H1 (cell line): Measurements from ENCODE around the gene GATB. TPM values are rescaled to one million over a fixed set of nuclear protein-coding genes. Genes with fewer than 3 reads are reported as not detected.

ENCODE experiments used
- CTCF ChIA-PET: fragments of 300-600 bp; sonication (Branson Sonifier 250); formaldehyde crosslinking; loops from one replicate; lab custom pipeline; 2021; ENCODE audit not compliant: partially characterized antibody; lab: Charles Lee
- POLR2A ChIA-PET: fragments of 300-600 bp; sonication (Branson Sonifier 250); formaldehyde crosslinking; loops from one replicate; lab custom pipeline; 2021; ENCODE audit warnings: inconsistent platforms; ENCODE audit not compliant: partially characterized antibody; lab: Charles Lee
- DNase-seq, 2 experiments: peaks; one replicate each; pipeline versions ENCODE4 v3.0.0 to v3.0.0-alpha.2; 2010 to 2022; ENCODE audit warnings: low spot score in 2 of 2, low read depth in 1 of 2, mixed read lengths in 1 of 2
- FAIRE-seq: peaks from 2 replicates; lab custom pipeline; 2011; peaks lifted over from hg19 to GRCh38; lab: Jason Lieb, UNC
- H2AFZ ChIP-seq: 2 replicates; pipeline ENCODE4 v1.8.1; 2012; ENCODE audit warnings: low read length, inconsistent platforms
- H2AK5ac ChIP-seq: 2 replicates; pipeline ENCODE4 v1.6.1; 2013; ENCODE audit warnings: low read depth, low read length
- H2BK120ac ChIP-seq: replicated peaks from 2 replicates; pipeline ENCODE3; 2013; ENCODE audit warnings: low read depth, low read length, inconsistent platforms
- H2BK12ac ChIP-seq: 2 replicates; pipeline ENCODE4 v1.6.1; 2013; ENCODE audit warnings: low read depth, low read length
- H2BK15ac ChIP-seq: 2 replicates; pipeline ENCODE4 v1.6.1; 2013; ENCODE audit warnings: low read length
- H2BK20ac ChIP-seq: 2 replicates; pipeline ENCODE4 v1.6.1; 2013; ENCODE audit warnings: low read length
- H2BK5ac ChIP-seq: 2 replicates; pipeline ENCODE4 v1.6.1; 2013; ENCODE audit warnings: low read depth, low read length
- H3K14ac ChIP-seq: 2 replicates; pipeline ENCODE4 v1.6.1; 2013; ENCODE audit warnings: inconsistent platforms; ENCODE audit not compliant: insufficient read length
- H3K18ac ChIP-seq: 2 replicates; pipeline ENCODE4 v1.6.1; 2013; ENCODE audit warnings: low read length; ENCODE audit errors: extremely low read depth
- H3K23ac ChIP-seq: 2 replicates; pipeline ENCODE4 v1.6.1; 2013; ENCODE audit warnings: inconsistent platforms; ENCODE audit not compliant: insufficient read length
- H3K23me2 ChIP-seq: 2 replicates; pipeline ENCODE4 v1.6.1; 2013; ENCODE audit warnings: low read depth, low read length
- H3K27ac ChIP-seq: 2 replicates; pipeline ENCODE4 v1.6.1; 2011; ENCODE audit warnings: low read depth, low read length, inconsistent platforms
- H3K27me3 ChIP-seq, 4 experiments: replicated peaks in 1 of 4; 1 replicate in 1 of 4; 2 replicates in 3 of 4; pipeline versions ENCODE4 v1.6.1 to v1.8.1; 2011 to 2013; ENCODE audit warnings: low read length in 3 of 4, mild to moderate bottlenecking in 3 of 4, inconsistent platforms in 2 of 4, mixed read lengths in 2 of 4, moderate library complexity in 1 of 4; ENCODE audit not compliant: control insufficient read depth in 3 of 4, insufficient read depth in 3 of 4; ENCODE audit errors: extremely low read depth in 1 of 4
- H3K36me3 ChIP-seq, 4 experiments: 2 replicates each; pipeline versions ENCODE4 v1.6.1 to v1.8.1; 2011 to 2013; ENCODE audit warnings: mild to moderate bottlenecking in 4 of 4, low read length in 3 of 4, moderate library complexity in 2 of 4, control low read depth in 1 of 4, inconsistent platforms in 1 of 4; ENCODE audit not compliant: insufficient read depth in 4 of 4, control insufficient read depth in 2 of 4
- H3K4ac ChIP-seq: replicated peaks from 2 replicates; pipeline ENCODE3; 2013; ENCODE audit warnings: low read length, low read depth, mixed read lengths, inconsistent platforms; ENCODE audit not compliant: insufficient read length
- H3K4me1 ChIP-seq, 4 experiments: replicated peaks in 1 of 4; 1 replicate in 1 of 4; 2 replicates in 3 of 4; pipeline versions ENCODE4 v1.6.1 to v1.8.1; 2011 to 2013; ENCODE audit warnings: low read length in 3 of 4, inconsistent platforms in 2 of 4, mixed read lengths in 1 of 4; ENCODE audit not compliant: insufficient read depth in 4 of 4, control insufficient read depth in 3 of 4
- H3K4me2 ChIP-seq, 2 experiments: 2 replicates each; pipeline versions ENCODE4 v1.6.1 to v1.8.1; 2011 to 2013; ENCODE audit warnings: low read depth in 2 of 2, low read length in 2 of 2, control low read depth in 1 of 2, inconsistent platforms in 1 of 2, mild to moderate bottlenecking in 1 of 2; ENCODE audit not compliant: insufficient read depth in 1 of 2
- H3K4me3 ChIP-seq, 4 experiments: fragments of 200-600, 300-600 bp in 1 of 4; sonication (generic), shearing (Covaris generic), sonication (Bioruptor Twin) in 1 of 4; 2 replicates each; pipeline versions ENCODE4 v1.5.1 to v1.8.1; 2011 to 2016; ENCODE audit warnings: low read length in 4 of 4, low read depth in 3 of 4, control low read depth in 2 of 4, inconsistent platforms in 2 of 4, mild to moderate bottlenecking in 2 of 4, mixed read lengths in 1 of 4, moderate library complexity in 1 of 4; ENCODE audit not compliant: insufficient read depth in 2 of 4; ENCODE audit errors: extremely low read depth in 1 of 4
- H3K56ac ChIP-seq: replicated peaks from 2 replicates; pipeline ENCODE3; 2013; ENCODE audit warnings: low read depth, mild to moderate bottlenecking, mixed read lengths, low read length, inconsistent platforms; ENCODE audit not compliant: insufficient read length
- H3K79me1 ChIP-seq: 2 replicates; pipeline ENCODE4 v1.6.1; 2013; ENCODE audit warnings: low read depth, low read length, control low read depth
- H3K79me2 ChIP-seq, 2 experiments: 2 replicates each; pipeline versions ENCODE4 v1.6.1 to v1.8.1; 2012 to 2013; ENCODE audit warnings: low read length in 2 of 2, mild to moderate bottlenecking in 2 of 2, inconsistent platforms in 1 of 2; ENCODE audit not compliant: insufficient read depth in 2 of 2, control insufficient read depth in 1 of 2
- H3K9ac ChIP-seq, 4 experiments: replicated peaks in 1 of 4; 1 replicate in 1 of 4; 2 replicates in 3 of 4; pipeline versions ENCODE4 v1.6.1 to v1.8.1; 2011 to 2013; ENCODE audit warnings: low read depth in 3 of 4, low read length in 3 of 4, control low read depth in 2 of 4, mild to moderate bottlenecking in 2 of 4, moderate library complexity in 2 of 4, inconsistent platforms in 1 of 4; ENCODE audit errors: extremely low read depth in 1 of 4
- H3K9me3 ChIP-seq, 2 experiments: 2 replicates each; pipeline versions ENCODE4 v1.6.1 to v1.8.1; 2012 to 2013; ENCODE audit warnings: mild to moderate bottlenecking in 2 of 2, moderate library complexity in 2 of 2, control low read depth in 1 of 2, inconsistent platforms in 1 of 2, low read depth in 1 of 2, low read length in 1 of 2, mixed read lengths in 1 of 2; ENCODE audit not compliant: insufficient read depth in 2 of 2
- H4K20me1 ChIP-seq, 2 experiments: replicated peaks in 1 of 2; 2 replicates each; pipeline versions ENCODE3 to v1.8.1; 2011 to 2013; ENCODE audit warnings: inconsistent platforms in 2 of 2, low read length in 2 of 2, mild to moderate bottlenecking in 1 of 2; ENCODE audit not compliant: insufficient read depth in 2 of 2, control insufficient read depth in 1 of 2
- H4K5ac ChIP-seq: 2 replicates; pipeline ENCODE4 v1.6.1; 2013; ENCODE audit warnings: low read length, low read depth, mixed read lengths, inconsistent platforms; ENCODE audit not compliant: insufficient read length
- H4K8ac ChIP-seq: 2 replicates; pipeline ENCODE4 v1.8.0; 2013; ENCODE audit warnings: mild to moderate bottlenecking, moderate library complexity, low read length, inconsistent platforms; ENCODE audit not compliant: insufficient read depth; ENCODE audit errors: extremely low read depth
- H4K91ac ChIP-seq: replicated peaks from 2 replicates; pipeline ENCODE3; 2013; ENCODE audit warnings: low read length, mixed read lengths, inconsistent platforms; ENCODE audit not compliant: insufficient read length
- CBX5 ChIP-seq: fragments of 300-800, 300-1000 bp; sonication (generic); IDR thresholded peaks from 2 replicates; pipeline ENCODE4 v1.7.1; 2016; ENCODE audit warnings: antibody characterized with exemption, low read length, low read depth
- HDAC2 ChIP-seq, 2 experiments: fragments of 300-600 bp in 1 of 2; sonication (generic) in 1 of 2; IDR thresholded peaks; 2 replicates each; pipeline ENCODE4 v1.6.1; 2011 to 2012; ENCODE audit warnings: low read depth in 2 of 2, low read length in 2 of 2, mild to moderate bottlenecking in 2 of 2, moderate library complexity in 2 of 2, borderline replicate concordance in 1 of 2, inconsistent platforms in 1 of 2
- PHF8 ChIP-seq: fragments of 200-600 bp; sonication (generic); conservative IDR thresholded peaks from 2 replicates; pipeline ENCODE4 v1.7.1; 2012; ENCODE audit warnings: low read depth, mild to moderate bottlenecking, inconsistent platforms, low read length, moderate library complexity
- WGBS, 2 experiments: shearing (Covaris generic) in 1 of 2; methylation state at CpG; one replicate each; pipeline versions ENCODE4 v1.1.6 to v1.1.7; 2013 to 2015; ENCODE audit warnings: low lambda C conversion rate in 2 of 2, mixed read lengths in 2 of 2, inconsistent platforms in 1 of 2, low coverage in 1 of 2, missing lambda C conversion rate in 1 of 2; ENCODE audit not compliant: insufficient replicate concordance in 2 of 2, insufficient coverage in 1 of 2, insufficient read length in 1 of 2; ENCODE audit errors: extremely low coverage in 1 of 2, missing lambda C conversion rate in 1 of 2; 5-methylcytosine and 5-hydroxymethylcytosine counted together
- polyA plus RNA-seq, 7 experiments: library from polyadenylated mRNA; depleted of rRNA in 3 of 7; stranded (reverse) in 5 of 7; unstranded in 2 of 7; fragments of >200 nt in 5 of 7; fragments of 200-250 nt in 2 of 7; gene quantifications; 1 replicate in 5 of 7; 2 replicates in 1 of 7; 4 replicates in 1 of 7; pipeline versions ENCODE4 v1.2.1 to v1.2.3, GENCODE V29; 2011 to 2013; ENCODE audit warnings: missing spikeins in 2 of 7, mixed read lengths in 2 of 7
- total RNA-seq: library from RNA; stranded (reverse); fragmentation: NEBNext Ultra II Directional; extraction: Animal tissue kit (Norgen Biotek cat#: 25700); gene quantifications from 2 replicates; pipeline ENCODE4 v1.2.1, GENCODE V29; 2021
- TF ChIP-seq, protein P1 (sequence below): IDR thresholded peaks from 2 replicates; pipeline ENCODE4 v1.6.1; 2012; ENCODE audit warnings: inconsistent platforms

The GATB gene
- total and polyA plus RNA-seq, 2 of the 8 experiments (the other 6 are each of a cell fraction or from before 2014, with no cell fraction given) = 15.3 to 18.0 TPM

DNA sequence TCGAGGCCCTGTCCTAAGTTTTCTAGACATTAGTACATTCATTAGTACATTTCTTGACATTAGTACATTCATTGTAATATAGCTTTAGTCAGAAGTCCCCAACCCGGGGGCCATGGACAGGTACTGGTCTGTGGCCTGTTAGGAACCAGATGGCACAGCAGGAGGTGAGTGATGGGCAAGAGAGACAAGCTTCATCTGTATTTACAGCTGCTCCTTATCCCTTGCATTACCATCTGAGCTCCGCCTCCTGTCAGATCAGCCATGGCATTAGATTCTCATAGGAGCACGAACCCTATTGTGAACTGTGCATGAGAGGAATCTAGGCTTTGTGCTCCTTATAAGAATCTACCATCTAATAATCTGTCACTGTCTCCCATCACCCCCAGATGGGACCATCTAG lies 48.0 kb downstream of the GATB start:
- Histone ChIP-seq H3K18ac (no peak overlapping the region), H3K4me1 (peaks cover 0 to 2% (median 0%) of the 10 kb centered on the region in 4 experiments; a peak in 2 of 7 replicates), H3K27me3 (no peaks in the 10 kb centered on the region), H3K9me3 (no peaks in the 10 kb centered on the region), H3K14ac (no peak overlapping the region), H3K9ac (no peak overlapping the region), H4K91ac (no peak overlapping the region), H2BK15ac (no peak overlapping the region), H3K4me3 (no peak overlapping the region), H3K23ac (no peak overlapping the region), H2BK12ac (no peak overlapping the region), H3K79me2 (no peaks in the 10 kb centered on the region), H2BK120ac (no peak overlapping the region), H3K4ac (no peak overlapping the region), H4K5ac (no peak overlapping the region), H4K8ac (no peak overlapping the region), H3K36me3 (no peaks in the 10 kb centered on the region; a peak in 1 of 8 replicates), H4K20me1 (no peaks in the 10 kb centered on the region), H3K27ac (no peak overlapping the region), H3K4me2 (no peak overlapping the region), H2AFZ (no peak overlapping the region), H3K23me2 (no peaks in the 10 kb centered on the region; the same call in 1 of the 2 replicates), H2BK20ac (no peak overlapping the region), H3K79me1 (no peaks in the 10 kb centered on the region), H2BK5ac (no peak overlapping the region), H2AK5ac (no peak overlapping the region), H3K56ac (no peak overlapping the region)
- CTCF ChIA-PET = interaction anchor here (0.6 to 2.5 kb wide), 6 partner anchors 10 to 696 kb away, joined by 3 to 13 read pairs (median 4); no protein-coding TSS in a partner anchor
- TF ChIP-seq HDAC2 (IDR thresholded peaks at IDR 0.05; ENCODE audit: borderline replicate concordance in 1 of 2, low read depth in 2 of 2, low read length in 2 of 2) (no peak), PHF8 (no peak), CBX5 (no peak)
- TF ChIP-seq, protein P1, sequence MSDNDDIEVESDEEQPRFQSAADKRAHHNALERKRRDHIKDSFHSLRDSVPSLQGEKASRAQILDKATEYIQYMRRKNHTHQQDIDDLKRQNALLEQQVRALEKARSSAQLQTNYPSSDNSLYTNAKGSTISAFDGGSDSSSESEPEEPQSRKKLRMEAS = no peak
- POLR2A ChIA-PET = interaction anchor here (1.3 kb wide), 1 partner anchor 18 kb away, joined by 3 read pairs; no protein-coding TSS in a partner anchor
- FAIRE-seq (no peak), DNase-seq (no peak)
- 92% methylated on average over 4 of the region's 4 CpGs; no CpG with 5 or more reads in 1 of the 2 experiments for WGBS, 2 experiments
